ENCODE measurements around the gene GPR171. TPM values are rescaled to one million over a fixed set of nuclear protein-coding genes. Genes with fewer than 3 reads are reported as not detected.
"Not testable (repeated sequence)": the region's sequence is repeated elsewhere in the genome, so short reads cannot be mapped to it uniquely, and the experiment has no call there.

Gene GPR171
- total RNA-seq, 1 experiment from 2014 or later = not detected

DNA sequence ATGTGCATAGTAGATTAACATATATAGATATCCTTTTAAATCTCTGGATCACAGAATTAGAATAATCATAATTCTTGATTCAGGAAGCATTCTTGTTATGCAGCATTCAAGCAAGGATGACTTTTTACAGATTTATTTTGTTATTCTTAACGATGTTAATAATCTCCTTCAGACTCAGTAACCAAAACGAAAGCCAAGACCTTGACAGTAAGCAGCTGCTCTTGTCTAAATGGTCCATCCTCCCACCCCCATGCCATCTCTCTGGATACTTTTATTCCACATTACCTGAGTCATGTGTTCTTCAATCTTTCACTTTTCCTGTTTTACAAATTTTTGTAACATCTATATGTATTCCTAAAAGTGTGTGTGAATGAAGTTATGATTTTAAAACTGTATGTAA, 33.3 kb upstream of the GPR171 start:
- BruUV-seq (replicated peaks) = no TSS peak

GRCh38 chr3:151234825-151235224, 31.8 kb upstream of the GPR171 start:
- CTCF ChIA-PET = no interaction called here
- intact Hi-C loops (cut with micrococcal nuclease; ENCODE audit: unreplicated experiment) = no loop called here

More for the DNA sequence above, 33.3 kb upstream of the GPR171 start:
- Histone ChIP-seq H3K9me3 (ENCODE audit: low read depth, low read length, poor library complexity, severe bottlenecking) (no peaks in the 10 kb centered on the region), H3K4me3 (ENCODE audit: low read depth, low read length, poor library complexity, severe bottlenecking) (no peak overlapping the region), H3K36me3 (ENCODE audit: insufficient read depth, low read length, poor library complexity, severe bottlenecking) (no peaks in the 10 kb centered on the region), H3K27ac (ENCODE audit: low read depth, low read length, poor library complexity, severe bottlenecking) (no peak overlapping the region), H3K4me1 (ENCODE audit: insufficient read depth, low read length, poor library complexity, severe bottlenecking) (no peaks in the 10 kb centered on the region), H3K27me3 (replicated peaks; ENCODE audit: insufficient read depth, low read depth, low read length, poor library complexity) (no peaks in the 10 kb centered on the region)
- ChIA-PET CTCF (no interaction called here), POLR2A (ENCODE audit: low non-redundant PET) (no interaction called here)
- TF ChIP-seq, protein P1, sequence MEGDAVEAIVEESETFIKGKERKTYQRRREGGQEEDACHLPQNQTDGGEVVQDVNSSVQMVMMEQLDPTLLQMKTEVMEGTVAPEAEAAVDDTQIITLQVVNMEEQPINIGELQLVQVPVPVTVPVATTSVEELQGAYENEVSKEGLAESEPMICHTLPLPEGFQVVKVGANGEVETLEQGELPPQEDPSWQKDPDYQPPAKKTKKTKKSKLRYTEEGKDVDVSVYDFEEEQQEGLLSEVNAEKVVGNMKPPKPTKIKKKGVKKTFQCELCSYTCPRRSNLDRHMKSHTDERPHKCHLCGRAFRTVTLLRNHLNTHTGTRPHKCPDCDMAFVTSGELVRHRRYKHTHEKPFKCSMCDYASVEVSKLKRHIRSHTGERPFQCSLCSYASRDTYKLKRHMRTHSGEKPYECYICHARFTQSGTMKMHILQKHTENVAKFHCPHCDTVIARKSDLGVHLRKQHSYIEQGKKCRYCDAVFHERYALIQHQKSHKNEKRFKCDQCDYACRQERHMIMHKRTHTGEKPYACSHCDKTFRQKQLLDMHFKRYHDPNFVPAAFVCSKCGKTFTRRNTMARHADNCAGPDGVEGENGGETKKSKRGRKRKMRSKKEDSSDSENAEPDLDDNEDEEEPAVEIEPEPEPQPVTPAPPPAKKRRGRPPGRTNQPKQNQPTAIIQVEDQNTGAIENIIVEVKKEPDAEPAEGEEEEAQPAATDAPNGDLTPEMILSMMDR (conservative IDR thresholded peaks at IDR 0.05; ENCODE audit: low read depth, low read length) = no peak
- TF ChIP-seq EZH2 (IDR thresholded peaks at IDR 0.05; ENCODE audit: borderline replicate concordance, low read depth, low read length, poor library complexity, severe bottlenecking) = no peak
- intact Hi-C loops (cut with micrococcal nuclease; ENCODE audit: unreplicated experiment) = no loop called here
- no peak for DNase-seq (ENCODE audit: low spot score)

GRCh38 chr3:151232991-151233390, 30.0 kb upstream of the GPR171 start:
- no peak for DNase-seq (ENCODE audit: low spot score)
- intact Hi-C loops (cut with micrococcal nuclease; ENCODE audit: unreplicated experiment) = no loop called here
- ChIA-PET CTCF (no interaction called here), POLR2A (ENCODE audit: low non-redundant PET) (interaction anchor here (0.5 kb wide), 1 partner anchor 470 kb away, joined by 5 read pairs; the partner anchor contains the start of gene SIAH2)
- H3K27ac ChIP-seq (ENCODE audit: low read depth, low read length, poor library complexity, severe bottlenecking) = no peak overlapping the region
- TF ChIP-seq, protein P1 (conservative IDR thresholded peaks at IDR 0.05; ENCODE audit: low read depth, low read length) = no peak
- no peak for TF ChIP-seq EZH2 (IDR thresholded peaks at IDR 0.05; ENCODE audit: borderline replicate concordance, low read depth, low read length, poor library complexity, severe bottlenecking)
- H3K4me3 ChIP-seq (ENCODE audit: low read depth, low read length, poor library complexity, severe bottlenecking) = no peak overlapping the region
- no peaks in the 10 kb centered on the region for H3K4me1 ChIP-seq (ENCODE audit: insufficient read depth, low read length, poor library complexity, severe bottlenecking)
- no peaks in the 10 kb centered on the region for H3K36me3 ChIP-seq (ENCODE audit: insufficient read depth, low read length, poor library complexity, severe bottlenecking)
- no peaks in the 10 kb centered on the region for H3K27me3 ChIP-seq (replicated peaks; ENCODE audit: insufficient read depth, low read depth, low read length, poor library complexity)
- H3K9me3 ChIP-seq (ENCODE audit: low read depth, low read length, poor library complexity, severe bottlenecking) = no peaks in the 10 kb centered on the region
- BruUV-seq (replicated peaks) = no TSS peak

More at GRCh38 chr3:151234825-151235224, 31.8 kb upstream of the GPR171 start:
- H3K4me1 ChIP-seq (ENCODE audit: insufficient read depth, low read length, poor library complexity, severe bottlenecking) = no peaks in the 10 kb centered on the region
- no peak overlapping the region for H3K4me3 ChIP-seq (ENCODE audit: low read depth, low read length, poor library complexity, severe bottlenecking)
- no TSS peak for BruUV-seq (replicated peaks)
- no peak for TF ChIP-seq EZH2 (IDR thresholded peaks at IDR 0.05; ENCODE audit: borderline replicate concordance, low read depth, low read length, poor library complexity, severe bottlenecking)
- POLR2A ChIA-PET (ENCODE audit: low non-redundant PET) = no interaction called here
- H3K27me3 ChIP-seq (replicated peaks; ENCODE audit: insufficient read depth, low read depth, low read length, poor library complexity) = no peaks in the 10 kb centered on the region
- no peaks in the 10 kb centered on the region for H3K36me3 ChIP-seq (ENCODE audit: insufficient read depth, low read length, poor library complexity, severe bottlenecking)
- DNase-seq (ENCODE audit: low spot score) = no peak
- H3K9me3 ChIP-seq (ENCODE audit: low read depth, low read length, poor library complexity, severe bottlenecking) = no peaks in the 10 kb centered on the region
- no peak overlapping the region for H3K27ac ChIP-seq (ENCODE audit: low read depth, low read length, poor library complexity, severe bottlenecking)

- H3K27me3 ChIP-seq (replicated peaks; ENCODE audit: insufficient read depth, low read depth, low read length, poor library complexity); H3K27ac ChIP-seq (ENCODE audit: low read depth, low read length, poor library complexity, severe bottlenecking); intact Hi-C loops (cut with micrococcal nuclease; ENCODE audit: unreplicated experiment); POLR2A ChIA-PET (ENCODE audit: low non-redundant PET); H3K9me3 ChIP-seq (ENCODE audit: low read depth, low read length, poor library complexity, severe bottlenecking); BruUV-seq (replicated peaks); H3K4me1 ChIP-seq (ENCODE audit: insufficient read depth, low read length, poor library complexity, severe bottlenecking); DNase-seq (ENCODE audit: low spot score); CTCF ChIA-PET; H3K36me3 ChIP-seq (ENCODE audit: insufficient read depth, low read length, poor library complexity, severe bottlenecking); H3K4me3 ChIP-seq (ENCODE audit: low read depth, low read length, poor library complexity, severe bottlenecking): not testable (repeated sequence)
These were observed 29.4 kb upstream of the GPR171 start for GRCh38 chr3:151232403-151232802.

Measured in A673 (cell line).